Calu3 (cell line): Measurements from ENCODE around the gene TSHZ2. TPM values are rescaled to one million over a fixed set of nuclear protein-coding genes. Genes with fewer than 3 reads are reported as not detected.

Experiments used
- BruUV-seq: library from RNA; stranded (reverse); fragments of 400-500 nt; replicated peaks from 2 replicates; lab custom pipeline; 2021; lab: Mats Ljungman, UMichigan
- CTCF ChIA-PET: fragments of 300-600 bp; sonication (Branson Sonifier 250); formaldehyde crosslinking; loops from one replicate; lab custom pipeline; 2022; ENCODE audit warnings: antibody characterized with exemption; lab: Charles Lee
- DNase-seq: peaks from one replicate; pipeline ENCODE4 v3.0.0; 2022
- H3K27ac Mint-ChIP-seq: one replicate; pipeline ENCODE4 v1.8.0; 2022; ENCODE audit warnings: mixed read lengths; ENCODE audit not compliant: unreplicated experiment
- H3K27me3 Mint-ChIP-seq: one replicate; pipeline ENCODE4 v1.8.0; 2022; ENCODE audit warnings: mixed read lengths; ENCODE audit not compliant: unreplicated experiment
- H3K36me3 Mint-ChIP-seq: one replicate; pipeline ENCODE4 v1.8.0; 2022; ENCODE audit warnings: mild to moderate bottlenecking, moderate library complexity, mixed read lengths; ENCODE audit not compliant: insufficient read depth, unreplicated experiment
- H3K4me1 Mint-ChIP-seq: one replicate; pipeline ENCODE4 v1.8.0; 2022; ENCODE audit warnings: mild to moderate bottlenecking, low read depth, mixed read lengths; ENCODE audit not compliant: unreplicated experiment
- H3K4me3 Mint-ChIP-seq: one replicate; pipeline ENCODE4 v1.8.0; 2022; ENCODE audit warnings: mild to moderate bottlenecking, low read depth, moderate library complexity, mixed read lengths; ENCODE audit not compliant: unreplicated experiment
- H3K9me3 Mint-ChIP-seq: one replicate; pipeline ENCODE4 v1.8.0; 2022; ENCODE audit warnings: low read depth, mixed read lengths; ENCODE audit not compliant: unreplicated experiment
- CTCF ChIP-seq: fragments of 200-600 bp; IDR thresholded peaks from one replicate; pipeline ENCODE4 v1.8.0; 2022; ENCODE audit warnings: antibody characterized with exemption; ENCODE audit not compliant: unreplicated experiment
- intact Hi-C: fragments of 100-400 bp; cut with micrococcal nuclease; formaldehyde crosslinking; loops from one replicate; pipeline ENCODE4 v1.10.0; 2022; ENCODE audit not compliant: unreplicated experiment
- total RNA-seq: library from RNA; stranded (reverse); gene quantifications from 2 replicates; pipeline ENCODE4 v1.2.3, GENCODE V29; 2022

Gene TSHZ2
- total RNA-seq, 1 experiment from 2014 or later = not detected

DNA sequence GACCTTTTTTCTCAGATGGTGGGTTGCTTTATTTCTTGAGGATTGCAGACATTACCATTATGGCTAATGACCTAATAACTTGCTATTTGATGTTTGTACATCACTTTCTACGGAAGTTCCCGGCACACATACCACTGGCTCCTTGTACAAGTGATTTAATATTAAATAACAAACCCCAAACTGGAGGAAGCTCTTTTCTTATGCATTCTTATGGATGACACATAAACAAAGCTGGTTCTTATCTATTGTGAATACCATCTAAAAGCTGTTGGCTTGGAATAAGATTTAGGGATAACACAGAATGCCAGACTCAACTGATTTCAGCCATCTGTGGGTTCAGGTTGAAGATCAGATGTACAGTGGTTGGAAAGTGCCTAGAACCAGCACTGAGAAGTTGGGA is 272.6 kb downstream of the TSHZ2 start:
- Mint-ChIP-seq H3K4me3 (no peak overlapping the region), H3K9me3 (no peaks in the 10 kb centered on the region), H3K27me3 (peaks cover 86% of the 10 kb centered on the region), H3K36me3 (no peaks in the 10 kb centered on the region), H3K27ac (no peak overlapping the region), H3K4me1 (no peaks in the 10 kb centered on the region)
- CTCF ChIA-PET = no interaction called here
- DNase-seq = no peak
- no TSS peak for BruUV-seq
- TF ChIP-seq CTCF = no peak
- intact Hi-C loops = no loop called here

DNA sequence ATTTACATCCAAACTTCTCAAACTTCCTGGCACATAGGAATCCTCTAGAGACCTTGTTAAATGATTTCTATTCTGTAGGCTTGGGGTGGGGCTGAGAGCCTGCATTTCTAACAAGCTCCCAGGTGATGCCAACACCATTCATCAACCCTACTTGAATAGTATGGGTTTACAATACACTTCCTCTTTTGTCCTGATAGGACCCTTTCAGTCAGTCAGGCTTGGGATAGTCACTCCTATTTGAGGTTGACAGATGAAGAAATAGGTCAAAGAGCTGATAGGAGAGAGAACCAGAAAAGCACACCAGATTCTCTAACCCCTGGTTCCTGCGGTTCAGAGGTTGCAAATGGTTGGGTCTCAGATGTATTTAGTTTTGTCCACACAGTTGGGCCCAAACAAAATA is 273.4 kb downstream of the TSHZ2 start:
- no peaks in the 10 kb centered on the region for H3K4me1 Mint-ChIP-seq
- intact Hi-C loops = no loop called here

DNA sequence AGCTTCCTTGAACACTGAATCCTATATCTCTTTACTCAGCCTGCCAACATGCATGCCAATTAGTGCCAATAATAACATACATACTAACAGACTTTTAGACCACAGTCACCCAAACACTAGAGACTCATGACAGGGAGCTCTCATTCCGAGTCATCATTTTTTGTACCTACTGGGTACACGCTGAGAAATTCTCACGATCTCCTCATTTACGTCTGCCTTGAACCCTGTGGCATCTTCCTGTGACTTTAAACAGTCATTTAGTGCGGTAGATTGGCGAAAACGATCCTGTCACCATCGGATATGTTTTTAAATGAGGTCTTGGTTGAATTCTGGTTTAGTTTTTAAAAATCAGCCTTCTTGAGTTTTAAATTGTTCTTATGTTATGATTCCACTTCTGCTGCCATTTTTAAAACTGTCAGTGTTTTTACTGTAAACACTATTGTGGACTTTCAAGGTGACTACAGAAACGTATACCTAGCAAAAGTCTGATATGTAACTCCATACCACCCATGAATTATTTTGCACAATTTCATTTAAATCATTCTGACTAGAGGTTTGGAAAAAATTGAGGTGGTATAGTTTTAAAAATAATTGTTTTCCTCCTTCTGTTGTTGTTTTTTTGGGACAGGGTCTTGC is 275.4 kb downstream of the TSHZ2 start:
- intact Hi-C loops = no loop called here
- H3K27me3 Mint-ChIP-seq = peaks cover 89% of the 10 kb centered on the region
- no peaks in the 10 kb centered on the region for H3K36me3 Mint-ChIP-seq
- H3K4me3 Mint-ChIP-seq = no peak overlapping the region
- TF ChIP-seq CTCF = no peak
- CTCF ChIA-PET = interaction anchor here (0.6 kb wide), 1 partner anchor 40 kb away, joined by 3 read pairs; no protein-coding TSS in a partner anchor
- DNase-seq = no peak
- H3K27ac Mint-ChIP-seq = no peak overlapping the region
- H3K9me3 Mint-ChIP-seq = no peaks in the 10 kb centered on the region
- no peaks in the 10 kb centered on the region for H3K4me1 Mint-ChIP-seq
- no TSS peak for BruUV-seq

More for the DNA sequence above, 273.4 kb downstream of the TSHZ2 start:
- peaks cover 86% of the 10 kb centered on the region for H3K27me3 Mint-ChIP-seq
- no peaks in the 10 kb centered on the region for H3K9me3 Mint-ChIP-seq
- no TSS peak for BruUV-seq
- no peak overlapping the region for H3K4me3 Mint-ChIP-seq
- H3K36me3 Mint-ChIP-seq = no peaks in the 10 kb centered on the region
- CTCF ChIA-PET = interaction anchor here (0.6 kb wide), 1 partner anchor 43 kb away, joined by 3 read pairs; no protein-coding TSS in a partner anchor
- no peak for DNase-seq
- no peak overlapping the region for H3K27ac Mint-ChIP-seq
- no peak for TF ChIP-seq CTCF

GRCh38 chr20:53250456-53250855 is 278.3 kb downstream of the TSHZ2 start:
- Mint-ChIP-seq H3K4me1 (no peaks in the 10 kb centered on the region), H3K27me3 (peaks cover 74% of the 10 kb centered on the region)

More at GRCh38 chr20:53250456-53250855, 278.3 kb downstream of the TSHZ2 start:
- CTCF ChIA-PET = no interaction called here
- TF ChIP-seq CTCF = no peak
- Mint-ChIP-seq H3K4me3 (no peak overlapping the region), H3K36me3 (no peaks in the 10 kb centered on the region), H3K9me3 (peaks cover 3% of the 10 kb centered on the region), H3K27ac (no peak overlapping the region)
- intact Hi-C loops = no loop called here
- no TSS peak for BruUV-seq
- no peak for DNase-seq
